ENCODE measurements around the gene PKMYT1.

- TF ChIP-seq EZH2phosphoT487 (IDR thresholded peaks at IDR 0.05; ENCODE audit: insufficient read depth, low read depth) (no peak), EZH2 (IDR thresholded peaks at IDR 0.05; ENCODE audit: insufficient read depth, poor library complexity, severe bottlenecking) (no peak)
Measured at GRCh38 chr16:2962334-2963073, 17.7 kb downstream of the PKMYT1 start.
